GM12875 (cell line): ENCODE measurements around the gene RPS2.
"Not testable (repeated sequence)": the region's sequence is repeated elsewhere in the genome, so short reads cannot be mapped to it uniquely, and the experiment has no call there.

Experiments
- H3K4me3 ChIP-seq: one replicate; pipeline ENCODE4 v1.5.1; 2011; ENCODE audit warnings: low read depth, low read length, control low read depth
- CTCF ChIP-seq: IDR thresholded peaks from 2 replicates; pipeline ENCODE4 v1.5.1; 2011; ENCODE audit warnings: low read depth, mild to moderate bottlenecking, control low read depth, inconsistent platforms, low read length, moderate library complexity, borderline replicate concordance; ENCODE audit not compliant: insufficient read depth

Gene RPS2

GRCh38 chr16:1958715-1959268, 5.8 kb downstream of the RPS2 start:
- TF ChIP-seq CTCF = no peak
- no peak overlapping the region for H3K4me3 ChIP-seq

- H3K4me3 ChIP-seq = not testable (repeated sequence)
These were observed 6.5 kb downstream of the RPS2 start for GRCh38 chr16:1958143-1958491.

- not testable (repeated sequence) for H3K4me3 ChIP-seq
These were observed 7.0 kb downstream of the RPS2 start for GRCh38 chr16:1957434-1958142.

- H3K4me3 ChIP-seq = no peak overlapping the region
- TF ChIP-seq CTCF = no peak
These were observed 10.9 kb downstream of the RPS2 start for GRCh38 chr16:1953734-1954133.

GRCh38 chr16:1950559-1950958, 14.1 kb downstream of the RPS2 start:
- TF ChIP-seq CTCF = no peak
- H3K4me3 ChIP-seq = no peak overlapping the region

GRCh38 chr16:1950047-1950446, 14.6 kb downstream of the RPS2 start:
- TF ChIP-seq CTCF = no peak
- no peak overlapping the region for H3K4me3 ChIP-seq

- no peak for TF ChIP-seq CTCF
- H3K4me3 ChIP-seq = no peak overlapping the region
These were observed 15.1 kb downstream of the RPS2 start for GRCh38 chr16:1949507-1949906.

- H3K4me3 ChIP-seq = no peak overlapping the region
- no peak for TF ChIP-seq CTCF
These were observed 17.3 kb downstream of the RPS2 start for GRCh38 chr16:1947369-1947670.
